Subcutaneous adipose tissue (tissue), 4 donors: ENCODE data around the gene TNNI3K. TPM values are rescaled to one million over a fixed set of nuclear protein-coding genes. Genes with fewer than 3 reads are reported as not detected.

Experiments used
- CTCF ChIP-seq: fragments of 450-650 bp; IDR thresholded peaks from one replicate; pipeline ENCODE4 v1.5.1; 2016; ENCODE audit warnings: low read depth, mild to moderate bottlenecking, control low read depth, antibody characterized with exemption, moderate library complexity
- total RNA-seq, 4 donors: library from RNA; depleted of rRNA; stranded (reverse); fragments of >200 nt; gene quantifications; one replicate each; pipeline ENCODE4 v1.1.0, GENCODE V29; 2016

TNNI3K gene
- total RNA-seq, 4 donors from 2014 or later: 0.98 to 7.0 (median 3.9) TPM; not detected in 1

GRCh38 chr1:74246315-74246714 is 11.1 kb downstream of the TNNI3K start:
- no peak for TF ChIP-seq CTCF

- no peak for TF ChIP-seq CTCF
Observed at GRCh38 chr1:74247881-74248528, 12.8 kb downstream of the TNNI3K start.

GRCh38 chr1:74266001-74266400 is 30.8 kb downstream of the TNNI3K start:
- no peak for TF ChIP-seq CTCF

- no peak for TF ChIP-seq CTCF
Observed at GRCh38 chr1:74271503-74271902, 36.3 kb downstream of the TNNI3K start.

- no peak for TF ChIP-seq CTCF
Observed at GRCh38 chr1:74280642-74281396, 45.6 kb downstream of the TNNI3K start.

- TF ChIP-seq CTCF: no peak
Observed at GRCh38 chr1:74286414-74286813, 51.2 kb downstream of the TNNI3K start.

GRCh38 chr1:74314438-74314837 is 79.3 kb downstream of the TNNI3K start:
- no peak for TF ChIP-seq CTCF
